Hepatocyte (in vitro differentiated cells): Measurements from ENCODE around the gene KCNQ5. TPM values are rescaled to one million over a fixed set of nuclear protein-coding genes. Genes with fewer than 3 reads are reported as not detected.

Source experiments
- DNase-seq: peaks from one replicate; pipeline ENCODE4 v3.0.0-alpha.2; 2016; ENCODE audit warnings: low spot score
- H2AFZ ChIP-seq: fragments of 200-600 bp; sonication (generic); 2 replicates; pipeline ENCODE4 v1.6.0; 2016; ENCODE audit warnings: antibody characterized with exemption, mild to moderate bottlenecking
- H3K27ac ChIP-seq: fragments of 200-600 bp; sonication (generic); 2 replicates; pipeline ENCODE4 v1.5.1; 2016; ENCODE audit warnings: mild to moderate bottlenecking
- H3K27me3 ChIP-seq: fragments of 200-600 bp; sonication (generic); 2 replicates; pipeline ENCODE4 v1.6.1; 2016
- H3K36me3 ChIP-seq: fragments of 200-600 bp; sonication (generic); replicated peaks from 2 replicates; pipeline ENCODE4 v1.5.1; 2016; ENCODE audit warnings: low read depth; ENCODE audit not compliant: insufficient read depth
- H3K4me1 ChIP-seq: fragments of 200-600 bp; sonication (generic); 2 replicates; pipeline ENCODE4 v1.5.1; 2016; ENCODE audit warnings: mild to moderate bottlenecking, moderate library complexity; ENCODE audit not compliant: insufficient read depth
- H3K4me2 ChIP-seq: fragments of 200-600 bp; sonication (generic); 2 replicates; pipeline ENCODE4 v1.6.0; 2016
- H3K4me3 ChIP-seq: fragments of 200-600 bp; sonication (generic); 2 replicates; pipeline ENCODE4 v1.5.1; 2016; ENCODE audit warnings: mild to moderate bottlenecking
- H3K79me2 ChIP-seq: fragments of 200-600 bp; sonication (generic); 2 replicates; pipeline ENCODE4 v1.6.0; 2017; ENCODE audit warnings: mild to moderate bottlenecking
- H3K9me2 ChIP-seq: fragments of 200-600 bp; sonication (generic); replicated peaks from 2 replicates; pipeline ENCODE4 v1.6.0; 2017; ENCODE audit warnings: mild to moderate bottlenecking; ENCODE audit not compliant: insufficient read depth
- H3K9me3 ChIP-seq: fragments of 200-600 bp; sonication (generic); 2 replicates; pipeline ENCODE4 v1.5.1; 2016; ENCODE audit warnings: low read depth, mild to moderate bottlenecking
- H4K20me1 ChIP-seq: fragments of 200-600 bp; sonication (generic); 2 replicates; pipeline ENCODE4 v1.6.0; 2016; ENCODE audit warnings: mild to moderate bottlenecking; ENCODE audit not compliant: insufficient read depth, poor library complexity, severe bottlenecking
- CTCF ChIP-seq: fragments of 200-600 bp; sonication (generic); IDR thresholded peaks from 2 replicates; pipeline ENCODE4 v1.5.1; 2016; ENCODE audit warnings: antibody characterized with exemption, mild to moderate bottlenecking; ENCODE audit not compliant: poor library complexity
- EZH2 ChIP-seq: fragments of 200-600 bp; sonication (generic); IDR thresholded peaks from 2 replicates; pipeline ENCODE4 v1.6.1; 2016; ENCODE audit warnings: antibody characterized with exemption, mild to moderate bottlenecking, borderline replicate concordance
- EZH2phosphoT487 ChIP-seq: fragments of 200-600 bp; sonication (generic); IDR thresholded peaks from one replicate; pipeline ENCODE4 v1.6.1; 2018; ENCODE audit warnings: antibody characterized with exemption, mild to moderate bottlenecking, low read depth, moderate library complexity; ENCODE audit not compliant: unreplicated experiment, severe bottlenecking
- WGBS: methylation state at CpG from one replicate; pipeline ENCODE4 v1.1.6; 2016; ENCODE audit warnings: low lambda C conversion rate; ENCODE audit errors: missing lambda C conversion rate; 5-methylcytosine and 5-hydroxymethylcytosine counted together
- polyA plus RNA-seq: library from polyadenylated mRNA; unstranded; fragments of >200 nt; fragmentation: Nextera tagmentation; extraction: Ambion mirVana; gene quantifications from 2 replicates; pipeline ENCODE4 v1.2.1, GENCODE V29; 2016
- total RNA-seq: library from RNA; depleted of rRNA; stranded (reverse); fragments of >200 nt; gene quantifications from 2 replicates; pipeline ENCODE4 v1.2.3, GENCODE V29; 2014

The KCNQ5 gene
- total and polyA plus RNA-seq, 2 experiments from 2014 or later, result 1.6 to 2.0 TPM

- no peaks in the 10 kb centered on the region for H3K79me2 ChIP-seq
- no peak for DNase-seq
- no peaks in the 10 kb centered on the region for H4K20me1 ChIP-seq
- H3K36me3 ChIP-seq, result no peaks in the 10 kb centered on the region
- H2AFZ ChIP-seq, result no peak overlapping the region
- H3K27ac ChIP-seq, result no peak overlapping the region
- 100% methylated on average over 1 of the region's 1 CpG for WGBS
- H3K4me1 ChIP-seq, result no peaks in the 10 kb centered on the region
- H3K4me2 ChIP-seq, result no peak overlapping the region
- no peak for TF ChIP-seq EZH2
- TF ChIP-seq EZH2phosphoT487, result no peak
- no peak for TF ChIP-seq CTCF
- no peaks in the 10 kb centered on the region for H3K9me2 ChIP-seq
- H3K4me3 ChIP-seq, result no peak overlapping the region
- no peaks in the 10 kb centered on the region for H3K9me3 ChIP-seq
- H3K27me3 ChIP-seq, result no peaks in the 10 kb centered on the region
These were observed 20.6 kb downstream of the KCNQ5 start for GRCh38 chr6:72642435-72642834.

- 87% methylated on average over 1 of the region's 1 CpG for WGBS
- Histone ChIP-seq H3K9me3 (no peaks in the 10 kb centered on the region), H3K4me2 (no peak overlapping the region), H3K27ac (no peak overlapping the region), H3K36me3 (no peaks in the 10 kb centered on the region), H3K9me2 (no peaks in the 10 kb centered on the region), H4K20me1 (no peaks in the 10 kb centered on the region), H3K27me3 (no peaks in the 10 kb centered on the region), H3K4me1 (no peaks in the 10 kb centered on the region), H2AFZ (no peak overlapping the region), H3K4me3 (no peak overlapping the region), H3K79me2 (no peaks in the 10 kb centered on the region)
- no peak for DNase-seq
- TF ChIP-seq EZH2phosphoT487 (no peak), EZH2 (no peak), CTCF (no peak)
These were observed 21.4 kb downstream of the KCNQ5 start for GRCh38 chr6:72643214-72643613.

DNA sequence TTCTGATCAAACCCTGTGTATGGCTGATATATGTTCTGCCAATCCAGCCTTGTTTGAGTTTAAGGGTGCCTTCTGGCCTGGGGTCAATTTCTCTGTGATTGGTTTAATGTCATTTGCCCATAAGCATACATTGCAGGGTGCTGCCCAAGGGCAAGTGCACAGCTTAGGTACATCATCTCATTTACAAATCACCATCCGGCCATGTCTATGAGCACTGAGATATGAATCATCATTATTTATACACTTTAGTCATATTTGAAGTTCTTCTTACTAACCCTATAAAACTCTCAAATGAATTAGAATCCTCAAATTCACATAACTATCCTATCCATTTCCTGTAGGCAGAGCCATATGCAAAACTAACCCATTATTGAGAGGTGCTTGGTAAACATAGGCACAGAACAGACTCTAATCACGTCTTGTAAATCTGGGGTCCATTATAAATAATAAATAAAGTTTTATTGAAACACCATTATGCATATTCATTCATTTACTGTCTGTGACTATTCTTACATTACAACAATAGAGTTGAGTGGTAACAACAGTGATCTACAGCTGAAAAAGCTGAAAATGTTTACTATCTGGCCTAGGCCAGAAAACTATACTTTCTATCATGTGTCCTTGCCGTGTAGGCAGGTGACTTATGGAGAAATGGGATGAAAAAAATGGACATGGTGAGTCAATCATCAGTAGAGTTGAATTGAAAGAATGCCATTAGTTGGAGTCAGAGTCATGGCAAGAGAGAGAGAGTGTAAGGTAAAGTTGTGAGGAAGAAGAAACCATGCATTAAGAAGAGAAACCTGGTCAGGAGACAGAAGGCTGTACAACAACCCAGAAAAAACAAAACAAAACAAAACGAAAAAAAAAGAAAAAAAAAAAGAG lies 25.0 kb downstream of the KCNQ5 start:
- no peaks in the 10 kb centered on the region for H3K36me3 ChIP-seq
- H3K4me2 ChIP-seq, result no peak overlapping the region
- no peak overlapping the region for H3K27ac ChIP-seq
- H4K20me1 ChIP-seq, result no peaks in the 10 kb centered on the region
- no peaks in the 10 kb centered on the region for H3K27me3 ChIP-seq
- H2AFZ ChIP-seq, result no peak overlapping the region
- H3K4me1 ChIP-seq, result no peaks in the 10 kb centered on the region
- DNase-seq, result no peak
- no peaks in the 10 kb centered on the region for H3K9me2 ChIP-seq
- no peaks in the 10 kb centered on the region for H3K9me3 ChIP-seq
- 78% methylated on average over 4 of the region's 4 CpGs for WGBS
- H3K4me3 ChIP-seq, result no peak overlapping the region
- TF ChIP-seq EZH2phosphoT487 (no peak), EZH2 (no peak), CTCF (no peak)
- H3K79me2 ChIP-seq, result no peaks in the 10 kb centered on the region
